ENCODE results near the gene ZNF580.
A peak's percentile ranks its signal among the peaks of the same experiment; 100 is the strongest.

The ZNF580 gene

GRCh38 chr19:55663846-55664536, 23.2 kb downstream of the ZNF580 start:
- no peak for DNase-seq

- DNase-seq: no peak
These were observed 25.7 kb downstream of the ZNF580 start for GRCh38 chr19:55666343-55667005.

GRCh38 chr19:55667006-55667381, 26.2 kb downstream of the ZNF580 start:
- no peak for DNase-seq

- no peak for DNase-seq
These were observed 26.7 kb downstream of the ZNF580 start for GRCh38 chr19:55667511-55667910.

GRCh38 chr19:55667958-55668357, 27.2 kb downstream of the ZNF580 start:
- DNase-seq: no peak

- DNase-seq: no peak
These were observed 28.0 kb downstream of the ZNF580 start for GRCh38 chr19:55668603-55669348.

- DNase-seq: no peak
These were observed 28.8 kb downstream of the ZNF580 start for GRCh38 chr19:55669418-55670279.

GRCh38 chr19:55670280-55671053, 29.7 kb downstream of the ZNF580 start:
- no peak for DNase-seq

- DNase-seq: no peak
These were observed 30.2 kb downstream of the ZNF580 start for GRCh38 chr19:55671054-55671378.

- DNase-seq: no peak
These were observed 31.6 kb downstream of the ZNF580 start for GRCh38 chr19:55672418-55672817.

GRCh38 chr19:55673465-55673864, 32.7 kb downstream of the ZNF580 start:
- no peak for DNase-seq

GRCh38 chr19:55673889-55674288, 33.1 kb downstream of the ZNF580 start:
- no peak for DNase-seq

- DNase-seq: no peak
These were observed 33.6 kb downstream of the ZNF580 start for GRCh38 chr19:55674459-55674840.

- DNase-seq: peak; percentile 99
These were observed 34.2 kb downstream of the ZNF580 start, which contains the start of gene EPN1 for GRCh38 chr19:55674841-55675660. EPN1 (plus strand) TSS chr19:55675226; CDS start chr19:55678628, 3,402 bp downstream.

GRCh38 chr19:55675661-55676354, 35.0 kb downstream of the ZNF580 start:
- DNase-seq: no peak

GRCh38 chr19:55676383-55676782, 35.6 kb downstream of the ZNF580 start:
- no peak for DNase-seq

- DNase-seq: no peak
These were observed 36.2 kb downstream of the ZNF580 start for GRCh38 chr19:55676889-55677505.

- DNase-seq: no peak
These were observed 36.8 kb downstream of the ZNF580 start for GRCh38 chr19:55677572-55678028.

- DNase-seq: no peak
These were observed 37.4 kb downstream of the ZNF580 start for GRCh38 chr19:55678121-55678671.

Measured in NCI-H1436 (cell line).